GM19239 (cell line): ENCODE measurements around the gene ANKRD36B.
"Not testable (repeated sequence)": the region's sequence is repeated elsewhere in the genome, so short reads cannot be mapped to it uniquely, and the experiment has no call there.

Source experiments
- DNase-seq: peaks from one replicate; pipeline ENCODE4 v3.0.0; 2011; ENCODE audit warnings: low spot score; ENCODE audit not compliant: insufficient read length
- FAIRE-seq: peaks from 2 replicates; lab custom pipeline; 2011; peaks lifted over from hg19 to GRCh38; lab: Jason Lieb, UNC

The ANKRD36B gene

DNA sequence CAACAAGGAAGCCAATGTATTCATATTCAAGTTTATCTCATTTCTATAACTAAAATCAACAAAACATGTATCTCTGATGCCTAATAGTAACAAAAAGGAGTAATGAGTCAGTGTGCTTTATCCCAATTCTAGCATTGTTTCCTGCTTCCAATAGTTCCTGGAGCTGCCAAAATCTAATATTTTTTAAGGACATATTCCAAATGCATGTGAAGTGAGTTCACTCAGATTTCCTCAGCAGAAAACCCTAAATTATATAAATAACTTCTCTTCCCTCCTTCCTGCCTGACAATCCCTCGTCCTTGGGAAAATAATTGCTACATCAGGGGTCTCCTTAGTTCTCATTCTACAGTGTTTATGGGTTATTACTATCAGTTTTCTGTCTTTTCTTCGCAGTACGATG is 37.3 kb downstream of the ANKRD36B start:
- not testable (repeated sequence) for DNase-seq, FAIRE-seq

DNA sequence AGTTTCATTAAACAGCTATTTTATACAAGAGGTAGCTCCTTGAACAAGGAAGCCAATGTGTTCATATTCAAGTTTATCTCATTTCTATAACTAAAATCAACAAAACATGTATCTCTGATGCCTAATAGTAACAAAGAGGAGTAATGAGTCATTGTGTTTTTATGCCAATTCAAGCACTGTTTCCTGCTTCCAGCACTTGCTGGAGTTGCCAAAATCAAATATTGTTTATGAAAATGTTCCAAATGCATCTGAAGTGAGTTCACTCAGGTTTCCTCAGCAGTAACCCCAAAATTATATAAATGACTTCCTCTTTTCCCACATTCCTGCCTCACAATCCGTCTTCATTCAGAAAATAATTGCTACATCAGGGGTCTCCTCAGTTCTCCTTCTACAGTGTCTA is 39.2 kb downstream of the ANKRD36B start:
- not testable (repeated sequence) for FAIRE-seq, DNase-seq

DNA sequence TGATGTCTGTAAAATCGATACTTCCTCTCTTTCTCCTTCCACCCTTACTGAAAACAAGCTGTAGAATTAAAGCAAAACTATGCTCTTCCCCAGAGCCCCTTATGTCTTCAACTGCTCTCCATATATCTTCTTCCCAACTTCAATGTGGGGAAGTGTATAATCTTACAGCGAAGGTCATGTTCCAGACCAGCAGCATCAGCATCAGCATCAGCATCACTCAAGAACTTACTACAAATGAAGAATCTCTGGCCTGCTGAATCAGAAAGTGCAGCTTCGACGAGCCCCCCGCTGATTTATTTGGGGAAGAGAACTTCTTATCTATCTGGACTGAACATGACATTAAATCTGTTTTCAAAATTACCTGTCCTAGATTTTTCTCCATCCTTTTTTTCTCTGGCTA is 40.6 kb downstream of the ANKRD36B start:
- not testable (repeated sequence) for FAIRE-seq, DNase-seq

DNA sequence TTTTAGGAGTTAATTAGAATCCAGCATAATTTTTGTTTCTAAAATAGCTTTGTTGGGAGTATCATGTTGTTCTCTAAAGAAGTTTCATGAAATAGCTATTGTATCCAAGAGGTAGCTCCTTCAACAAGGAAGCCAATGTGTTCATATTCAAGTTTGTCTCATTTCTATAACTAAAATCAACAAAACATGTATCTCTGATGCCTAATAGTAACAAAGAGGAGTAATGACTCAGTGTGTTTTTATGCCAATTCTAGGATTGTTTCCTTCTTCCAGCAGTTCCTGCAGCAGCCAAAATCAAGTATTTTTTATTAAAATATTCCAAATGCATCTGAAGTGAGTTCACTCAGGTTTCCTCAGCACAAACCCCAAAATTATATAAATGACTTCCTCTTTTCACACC is 41.1 kb downstream of the ANKRD36B start:
- not testable (repeated sequence) for FAIRE-seq, DNase-seq

DNA sequence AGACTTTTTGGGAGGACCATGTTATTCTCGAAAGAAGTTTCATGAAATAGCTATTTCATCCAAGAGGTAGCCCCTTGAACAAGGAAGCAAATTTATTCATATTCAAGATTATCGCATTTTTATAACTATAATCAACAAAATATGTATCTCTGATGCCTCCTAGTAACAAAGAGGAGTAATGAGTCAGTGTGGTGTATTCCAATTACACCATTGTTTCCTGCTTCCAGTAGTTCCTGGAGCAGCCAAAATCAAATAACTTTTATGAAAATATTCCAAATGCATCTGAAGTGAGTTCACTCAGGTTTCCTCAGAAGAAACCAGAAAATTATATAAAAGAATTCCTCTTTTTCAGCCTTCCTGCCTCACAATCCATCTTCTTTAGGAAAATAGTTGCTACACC is 43.0 kb downstream of the ANKRD36B start:
- DNase-seq (no peak), FAIRE-seq (no peak)

DNA sequence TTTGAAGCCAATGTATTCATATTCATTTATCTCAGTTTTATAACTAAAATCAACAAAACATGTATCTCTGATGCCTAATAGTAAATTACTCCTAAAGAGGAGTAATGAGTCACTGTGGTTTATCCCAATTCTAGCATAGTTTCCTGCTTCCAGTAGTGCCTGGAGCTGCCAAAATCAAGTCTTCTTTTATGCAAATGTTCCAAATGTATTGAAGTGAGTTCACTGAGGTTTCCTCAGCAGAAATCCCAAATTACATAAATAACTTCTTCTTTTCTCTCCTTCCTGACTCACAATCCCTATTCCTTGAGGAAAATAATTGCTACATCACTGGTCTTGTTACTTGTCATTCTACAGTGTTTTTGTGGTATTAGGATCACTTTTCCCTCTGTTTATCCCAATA is 44.8 kb downstream of the ANKRD36B start:
- not testable (repeated sequence) for DNase-seq, FAIRE-seq

DNA sequence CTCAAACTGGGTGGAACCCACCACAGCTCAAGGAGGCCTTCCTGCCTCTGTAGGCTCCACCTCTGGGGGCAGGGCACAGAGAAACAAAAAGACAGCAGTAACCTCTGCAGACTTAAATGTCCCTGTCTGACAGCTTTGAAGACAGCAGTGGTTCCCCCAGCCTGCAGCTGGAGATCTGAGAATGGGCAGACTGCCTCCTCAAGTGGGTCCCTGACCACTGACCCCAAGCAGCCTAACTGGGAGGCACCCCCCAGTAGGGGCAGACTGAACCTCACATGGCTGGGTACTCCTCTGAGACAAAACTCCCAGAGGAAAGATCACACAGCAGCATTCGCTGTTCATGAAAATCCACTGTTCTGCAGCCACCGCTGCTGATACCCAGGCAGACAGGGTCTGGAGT is 63.8 kb downstream of the ANKRD36B start:
- not testable (repeated sequence) for FAIRE-seq

DNA sequence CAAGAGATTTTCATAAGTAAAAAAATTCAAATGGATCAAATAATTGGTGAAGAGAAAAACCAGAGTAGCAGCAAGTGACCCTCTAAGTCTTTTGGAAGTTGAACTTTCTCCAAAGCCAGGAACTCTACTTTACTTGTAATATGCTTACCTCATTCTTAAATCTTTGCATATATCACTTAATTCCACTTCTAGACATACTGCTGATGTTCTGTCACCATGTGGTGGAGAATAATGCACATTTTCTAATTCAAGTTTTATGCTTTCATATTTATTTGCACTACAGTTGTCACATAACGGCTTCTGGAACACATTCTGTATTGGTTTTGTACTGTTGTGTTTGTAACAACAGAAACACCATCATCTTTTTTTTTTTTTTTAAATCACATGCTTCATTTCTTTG is 65.9 kb downstream of the ANKRD36B start:
- DNase-seq, FAIRE-seq: not testable (repeated sequence)

More for the DNA sequence above, 63.8 kb downstream of the ANKRD36B start:
- not testable (repeated sequence) for DNase-seq

DNA sequence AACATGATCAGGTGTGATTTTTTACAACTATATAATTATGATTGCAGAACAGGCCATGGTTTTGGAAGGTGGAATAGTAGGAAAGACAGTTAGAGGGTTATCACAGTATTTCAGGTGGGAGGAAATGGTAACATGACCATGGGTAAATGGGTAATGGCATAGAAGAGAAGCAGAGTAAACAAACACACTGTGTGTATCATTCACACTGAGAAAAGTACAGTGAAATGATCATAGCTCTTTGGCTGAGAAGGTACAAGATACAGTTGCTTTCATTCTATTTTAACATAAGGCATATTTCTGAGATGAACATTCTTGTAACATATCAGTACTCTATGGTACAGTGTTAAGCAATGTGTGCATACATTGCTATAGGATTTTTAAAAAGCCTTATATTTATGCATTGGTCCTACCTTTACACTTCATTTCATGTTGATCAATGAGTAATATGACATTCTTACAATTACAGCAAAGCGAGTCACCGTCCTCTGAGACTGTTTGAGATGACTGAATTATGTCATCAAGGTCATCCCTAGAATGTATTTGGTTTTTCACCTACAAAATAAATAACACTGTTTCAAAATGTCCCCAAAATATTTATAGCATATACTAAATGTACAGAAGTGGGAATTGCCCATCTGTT is 66.6 kb downstream of the ANKRD36B start:
- not testable (repeated sequence) for DNase-seq, FAIRE-seq

DNA sequence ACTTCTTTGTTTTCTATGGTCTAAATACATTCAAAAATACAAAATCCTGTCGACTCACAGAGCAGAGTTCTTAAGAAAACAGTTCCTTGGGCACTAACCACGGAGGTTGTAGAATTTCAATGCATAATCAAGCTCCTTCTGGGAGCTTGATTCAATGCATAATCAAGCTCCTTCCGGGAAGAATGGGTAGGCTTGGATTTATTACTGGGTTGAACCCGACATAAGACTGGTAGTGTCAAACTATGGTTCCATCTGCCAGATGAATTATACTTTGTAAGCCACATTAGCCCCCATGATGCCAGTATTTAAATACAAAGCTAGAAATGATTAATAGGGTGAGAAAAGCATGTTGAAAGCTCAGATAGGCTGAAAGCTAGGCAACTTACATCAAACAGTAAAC is 94.0 kb downstream of the ANKRD36B start:
- not testable (repeated sequence) for DNase-seq, FAIRE-seq

DNA sequence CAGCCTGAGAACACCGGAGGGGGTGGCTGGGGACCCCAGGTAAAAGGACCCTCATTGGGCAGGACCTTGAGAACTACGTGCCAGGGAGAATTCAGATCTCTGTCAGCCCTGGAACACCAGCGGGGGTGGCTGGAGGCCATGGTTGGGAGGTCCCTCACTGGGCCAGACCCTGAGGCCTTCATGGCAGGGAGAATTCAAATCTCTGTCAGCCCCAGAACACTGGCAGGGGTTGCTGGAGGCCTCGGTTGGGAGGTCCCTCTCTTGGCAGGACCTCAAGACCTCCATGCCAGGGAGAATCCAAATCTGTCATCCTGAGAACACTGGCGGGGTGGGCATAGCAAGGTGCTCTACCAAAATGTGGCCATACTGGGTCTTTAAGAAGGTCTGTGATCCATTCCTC is 99.5 kb downstream of the ANKRD36B start:
- not testable (repeated sequence) for DNase-seq, FAIRE-seq
